NCI-H345 treated with DMSO at 0.1 percent for 48 hours (cell line): ENCODE data around the gene CDC27.
"Not testable (repeated sequence)": the region's sequence is repeated elsewhere in the genome, so short reads cannot be mapped to it uniquely, and the experiment has no call there.

ENCODE experiments used
- DNase-seq: peaks from one replicate; lab custom pipeline; 2025; ENCODE audit not compliant: unreplicated experiment; lab: John Stamatoyannopoulos, UW

Gene CDC27

GRCh38 chr17:47073629-47074028 is 115.5 kb downstream of the CDC27 start:
- not testable (repeated sequence) for DNase-seq

GRCh38 chr17:47072886-47073285 is 116.2 kb downstream of the CDC27 start:
- no peak for DNase-seq

- DNase-seq = not testable (repeated sequence)
These were observed 117.9 kb downstream of the CDC27 start for GRCh38 chr17:47071171-47071570.

- not testable (repeated sequence) for DNase-seq
These were observed 118.8 kb downstream of the CDC27 start for GRCh38 chr17:47070266-47070665.
